Lower lobe of right lung (tissue), 2 donors: ENCODE results near the gene CBY3. TPM values are rescaled to one million over a fixed set of nuclear protein-coding genes. Genes with fewer than 3 reads are reported as not detected.
A peak's percentile ranks its signal among the peaks of the same experiment; 100 is the strongest.

Source experiments
- ATAC-seq, 2 donors: fragments of 200-7000 bp; cut with Tn5 transposase; one replicate each; pipeline ENCODE4 v1.9.1; 2020 to 2022; ENCODE audit warnings: mild to moderate bottlenecking in 2 of 2, moderate library complexity in 2 of 2
- DNase-seq: peaks from one replicate; pipeline ENCODE4 v3.0.0-alpha.2; 2020
- H3K27ac ChIP-seq: fragments of 200-600 bp; one replicate; pipeline ENCODE4 v1.8.0; 2022
- H3K27me3 ChIP-seq: fragments of 200-600 bp; one replicate; pipeline ENCODE4 v1.8.0; 2022; ENCODE audit warnings: low read depth
- H3K36me3 ChIP-seq: fragments of 200-600 bp; one replicate; pipeline ENCODE4 v1.8.0; 2022; ENCODE audit warnings: mild to moderate bottlenecking
- H3K4me1 ChIP-seq: fragments of 200-600 bp; one replicate; pipeline ENCODE4 v1.8.0; 2022
- H3K4me3 ChIP-seq: fragments of 200-600 bp; one replicate; pipeline ENCODE4 v1.8.0; 2022; ENCODE audit warnings: mild to moderate bottlenecking
- H3K9me3 ChIP-seq: fragments of 200-600 bp; one replicate; pipeline ENCODE4 v1.8.0; 2022
- CTCF ChIP-seq: fragments of 200-600 bp; IDR thresholded peaks from one replicate; pipeline ENCODE4 v1.8.0; 2022; ENCODE audit warnings: antibody characterized with exemption, mild to moderate bottlenecking
- intact Hi-C: fragments of 100-400 bp; cut with DNase I; formaldehyde crosslinking; loops from one replicate; pipeline ENCODE4 v1.11.0; 2022
- total RNA-seq: library from RNA; stranded (reverse); fragmentation: NEBNext Ultra II Directional; extraction: Animal tissue kit (Norgen Biotek cat#: 25700); gene quantifications from one replicate; pipeline ENCODE4 v1.2.1, GENCODE V29; 2021
- donor health status: DM: no; HTN: yes; CAD: no; lungs with severe emphysema.

CBY3 gene
- total RNA-seq, 1 donor from 2014 or later: not detected

- intact Hi-C loops: no loop called here
- Histone ChIP-seq H3K4me3 (no peak overlapping the region), H3K4me1 (no peaks in the 10 kb centered on the region), H3K27me3 (no peaks in the 10 kb centered on the region), H3K9me3 (no peaks in the 10 kb centered on the region), H3K27ac (no peak overlapping the region), H3K36me3 (peaks cover 100% of the 10 kb centered on the region)
- DNase-seq: no peak
- TF ChIP-seq CTCF: no peak
- ATAC-seq: no peak
Observed at GRCh38 chr5:179724163-179724562, 43.3 kb upstream of the CBY3 start.

GRCh38 chr5:179720222-179720621 lies 39.4 kb upstream of the CBY3 start:
- intact Hi-C loops: no loop called here
- TF ChIP-seq CTCF: no peak
- no peak for ATAC-seq
- Histone ChIP-seq H3K36me3 (peaks cover 100% of the 10 kb centered on the region), H3K9me3 (no peaks in the 10 kb centered on the region), H3K4me1 (no peaks in the 10 kb centered on the region), H3K27me3 (no peaks in the 10 kb centered on the region), H3K27ac (no peak overlapping the region), H3K4me3 (no peak overlapping the region)
- no peak for DNase-seq

GRCh38 chr5:179716286-179716685 lies 35.5 kb upstream of the CBY3 start:
- Histone ChIP-seq H3K36me3 (peaks cover 100% of the 10 kb centered on the region), H3K9me3 (no peaks in the 10 kb centered on the region), H3K27me3 (no peaks in the 10 kb centered on the region), H3K27ac (no peak overlapping the region), H3K4me1 (no peaks in the 10 kb centered on the region), H3K4me3 (no peak overlapping the region)
- no peak for TF ChIP-seq CTCF
- intact Hi-C loops: no loop called here
- DNase-seq (no peak), ATAC-seq (no peak)

GRCh38 chr5:179700401-179700918 lies 19.6 kb upstream of the CBY3 start:
- DNase-seq (no peak), ATAC-seq (no peak)
- H3K4me3 ChIP-seq: peak overlapping the region; percentile 83

GRCh38 chr5:179699616-179700237 lies 18.9 kb upstream of the CBY3 start:
- Histone ChIP-seq H3K27ac (peak overlapping the region; percentile 99), H3K27me3 (no peaks in the 10 kb centered on the region), H3K4me1 (peaks cover 31% of the 10 kb centered on the region), H3K9me3 (no peaks in the 10 kb centered on the region), H3K4me3 (peak overlapping the region; percentile 83), H3K36me3 (peaks cover 17% of the 10 kb centered on the region)
- intact Hi-C loops: no loop called here
- ATAC-seq (no peak), DNase-seq (no peak)
- TF ChIP-seq CTCF: no peak

More at GRCh38 chr5:179700401-179700918, 19.6 kb upstream of the CBY3 start:
- no peak for TF ChIP-seq CTCF
- Histone ChIP-seq H3K27me3 (no peaks in the 10 kb centered on the region), H3K27ac (peak overlapping the region; percentile 99), H3K4me1 (peaks cover 33% of the 10 kb centered on the region), H3K9me3 (no peaks in the 10 kb centered on the region), H3K36me3 (peaks cover 24% of the 10 kb centered on the region)
- intact Hi-C loops: no loop called here
